WTC11 (cell line): Measurements from ENCODE around the gene FAR2. TPM values are rescaled to one million over a fixed set of nuclear protein-coding genes. Genes with fewer than 3 reads are reported as not detected.

ENCODE experiments used
- ATAC-seq: fragments of 200-7000 bp; cut with Tn5 transposase; 2 replicates; pipeline ENCODE4 v1.10.0; 2021; ENCODE audit warnings: mild to moderate bottlenecking, moderate library complexity
- CTCF ChIA-PET: fragments of 300-600 bp; sonication (Branson Sonifier 250); formaldehyde crosslinking; loops from one replicate; lab custom pipeline; 2021; ENCODE audit warnings: antibody characterized with exemption; lab: Charles Lee
- POLR2A ChIA-PET: fragments of 350-600 bp; sonication (Branson Sonifier 250); formaldehyde crosslinking; loops from one replicate; lab custom pipeline; 2021; ENCODE audit warnings: antibody characterized with exemption; lab: Charles Lee
- DNase-seq: peaks from one replicate; pipeline ENCODE4 v3.0.0; 2021; ENCODE audit warnings: low spot score
- H3K27ac Mint-ChIP-seq: 2 replicates; pipeline ENCODE4 v1.8.0; 2021; ENCODE audit warnings: mixed read lengths
- H3K27me3 Mint-ChIP-seq: 2 replicates; pipeline ENCODE4 v1.8.0; 2021; ENCODE audit warnings: low read depth, mild to moderate bottlenecking, moderate library complexity, mixed read lengths
- H3K36me3 Mint-ChIP-seq: 2 replicates; pipeline ENCODE4 v1.8.0; 2021; ENCODE audit warnings: mixed read lengths
- H3K4me1 Mint-ChIP-seq: 2 replicates; pipeline ENCODE4 v1.8.0; 2022; ENCODE audit warnings: mixed read lengths
- H3K4me3 Mint-ChIP-seq: 2 replicates; pipeline ENCODE4 v1.8.0; 2021; ENCODE audit warnings: mild to moderate bottlenecking, moderate library complexity, mixed read lengths
- H3K9me3 Mint-ChIP-seq: 2 replicates; pipeline ENCODE4 v1.8.0; 2021; ENCODE audit warnings: mixed read lengths
- E2F4 ChIP-seq: sonication (generic); formaldehyde crosslinking; IDR thresholded peaks from 2 replicates; pipeline ENCODE4 v1.8.1; 2022; ENCODE audit warnings: low read depth, mild to moderate bottlenecking, moderate library complexity, missing genetic modification reagents, borderline replicate concordance
- ETV6 ChIP-seq: sonication (generic); formaldehyde crosslinking; IDR thresholded peaks from 2 replicates; pipeline ENCODE4 v1.8.1; 2022; ENCODE audit warnings: mild to moderate bottlenecking, missing genetic modification reagents
- GRHL2 ChIP-seq: fragments of 250-450 bp; sonication (Bioruptor Pico); IDR thresholded peaks from 2 replicates; pipeline ENCODE4 v1.8.0; 2022; ENCODE audit warnings: mild to moderate bottlenecking, moderate library complexity; ENCODE audit not compliant: insufficient replicate concordance, severe bottlenecking
- MXD4 ChIP-seq: fragments of 250-450 bp; sonication (Bioruptor Pico); IDR thresholded peaks from 2 replicates; pipeline ENCODE4 v1.8.0; 2021; ENCODE audit warnings: mild to moderate bottlenecking, moderate library complexity, borderline replicate concordance
- NFE2L1 ChIP-seq: sonication (generic); formaldehyde crosslinking; IDR thresholded peaks from 2 replicates; pipeline ENCODE4 v1.8.1; 2023; ENCODE audit warnings: missing genetic modification reagents
- NFYB ChIP-seq: sonication (generic); formaldehyde crosslinking; conservative IDR thresholded peaks from 2 replicates; pipeline ENCODE4 v1.8.0; 2022; ENCODE audit warnings: low read depth, missing genetic modification reagents
- NR1H2 ChIP-seq: sonication (generic); formaldehyde crosslinking; IDR thresholded peaks from 2 replicates; pipeline ENCODE4 v1.9.0; 2021; ENCODE audit warnings: mild to moderate bottlenecking, moderate library complexity, missing genetic modification reagents
- PREB ChIP-seq: sonication (generic); formaldehyde crosslinking; IDR thresholded peaks from 2 replicates; pipeline ENCODE4 v1.8.1; 2022; ENCODE audit warnings: mild to moderate bottlenecking, missing genetic modification reagents, moderate library complexity, borderline replicate concordance
- SMAD4 ChIP-seq: sonication (generic); formaldehyde crosslinking; IDR thresholded peaks from 2 replicates; pipeline ENCODE4 v1.8.0; 2022; ENCODE audit warnings: mild to moderate bottlenecking, missing genetic modification reagents
- SP1 ChIP-seq: sonication (generic); formaldehyde crosslinking; conservative IDR thresholded peaks from 2 replicates; pipeline ENCODE4 v1.8.1; 2022; ENCODE audit warnings: missing genetic modification reagents
- ZNF121 ChIP-seq: sonication (generic); formaldehyde crosslinking; IDR thresholded peaks from 2 replicates; pipeline ENCODE4 v1.8.0; 2023; ENCODE audit warnings: missing genetic modification reagents
- ZNF138 ChIP-seq: sonication (generic); formaldehyde crosslinking; conservative IDR thresholded peaks from 2 replicates; pipeline ENCODE4 v1.8.1; 2022; ENCODE audit warnings: mild to moderate bottlenecking, moderate library complexity, missing genetic modification reagents
- ZNF317 ChIP-seq: sonication (generic); formaldehyde crosslinking; IDR thresholded peaks from 2 replicates; pipeline ENCODE4 v1.8.1; 2023; ENCODE audit warnings: low read depth, mild to moderate bottlenecking, moderate library complexity, missing genetic modification reagents, borderline replicate concordance
- ZNF416 ChIP-seq: fragments of 250-450 bp; sonication (Bioruptor Pico); IDR thresholded peaks from 2 replicates; pipeline ENCODE4 v1.9.0; 2021; ENCODE audit warnings: mild to moderate bottlenecking, inconsistent platforms
- ZNF423 ChIP-seq: fragments of 250-450 bp; sonication (Bioruptor Pico); IDR thresholded peaks from 2 replicates; pipeline ENCODE4 v2.1.2; 2022; ENCODE audit warnings: mild to moderate bottlenecking, moderate library complexity
- total RNA-seq: library from RNA; stranded (reverse); gene quantifications from 3 replicates; pipeline ENCODE4 v1.2.3, GENCODE V29; 2021
- TF ChIP-seq, protein P1 (sequence below): fragments of 250-450 bp; sonication (Bioruptor Pico); IDR thresholded peaks from 2 replicates; pipeline ENCODE4 v1.9.0; 2021; ENCODE audit warnings: mild to moderate bottlenecking
- TF ChIP-seq, protein P2 (sequence below): sonication (generic); formaldehyde crosslinking; conservative IDR thresholded peaks from 2 replicates; pipeline ENCODE4 v1.8.1; 2023; ENCODE audit warnings: mild to moderate bottlenecking, low read depth, missing genetic modification reagents, moderate library complexity
- TF ChIP-seq, protein P3 (sequence below): sonication (generic); formaldehyde crosslinking; IDR thresholded peaks from 2 replicates; pipeline ENCODE4 v1.8.1; 2022; ENCODE audit warnings: mild to moderate bottlenecking, moderate library complexity, missing genetic modification reagents

The FAR2 gene
- total RNA-seq, 1 experiment from 2014 or later: 20.0 TPM

- DNase-seq (no peak), ATAC-seq (no peak)
- H3K4me3 Mint-ChIP-seq: no peak overlapping the region
- ChIA-PET POLR2A (no interaction called here), CTCF (no interaction called here)
- H3K27me3 Mint-ChIP-seq: no peaks in the 10 kb centered on the region
- H3K27ac Mint-ChIP-seq: no peak overlapping the region
- TF ChIP-seq PREB (CRISPR knock-in tag) (no peak), SP1 (CRISPR knock-in tag) (no peak), GRHL2 (no peak), NFE2L1 (CRISPR knock-in tag) (no peak), ZNF416 (CRISPR knock-in tag) (no peak)
- peaks cover 14% of the 10 kb centered on the region for H3K4me1 Mint-ChIP-seq
- no peaks in the 10 kb centered on the region; the same call in 1 of the 2 replicates for H3K9me3 Mint-ChIP-seq
- H3K36me3 Mint-ChIP-seq: no peaks in the 10 kb centered on the region
Observed at GRCh38 chr12:29160230-29160629, 11.2 kb downstream of the FAR2 start.

DNA sequence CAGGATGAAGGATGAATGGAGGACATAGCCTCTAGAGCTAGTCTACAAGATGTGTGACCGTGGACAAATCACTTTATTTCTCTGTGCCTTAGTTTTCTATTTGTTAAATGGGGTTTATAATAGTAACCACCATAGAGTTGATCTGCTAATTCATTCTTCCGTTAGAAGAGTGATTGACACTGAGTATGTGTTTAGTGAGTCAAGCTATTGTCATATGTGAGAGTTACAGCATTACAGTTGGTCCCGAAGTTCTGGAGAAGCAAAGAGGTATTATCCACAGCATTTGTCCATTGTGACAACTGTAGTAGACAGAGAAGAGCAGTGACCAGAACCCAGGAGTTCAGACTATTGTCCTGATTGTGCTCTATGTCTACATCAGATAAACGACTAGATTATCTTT, 14.1 kb downstream of the FAR2 start:
- Mint-ChIP-seq H3K4me1 (peaks cover 14% of the 10 kb centered on the region), H3K4me3 (no peak overlapping the region), H3K27ac (no peak overlapping the region), H3K36me3 (peaks cover 3% of the 10 kb centered on the region; the same call in 1 of the 2 replicates), H3K9me3 (peaks cover under 1% of the 10 kb centered on the region; the same call in 1 of the 2 replicates), H3K27me3 (peaks cover 4% of the 10 kb centered on the region; the same call in 1 of the 2 replicates)
- no peak for ATAC-seq
- TF ChIP-seq ZNF423 (no peak), NFE2L1 (CRISPR knock-in tag) (no peak)
- CTCF ChIA-PET: no interaction called here
- POLR2A ChIA-PET: no interaction called here
- no peak for DNase-seq

- Mint-ChIP-seq H3K4me1 (peaks cover 9% of the 10 kb centered on the region; the same call in 1 of the 2 replicates), H3K27ac (no peak overlapping the region), H3K27me3 (peaks cover 7% of the 10 kb centered on the region), H3K4me3 (no peak overlapping the region), H3K36me3 (peaks cover 18% of the 10 kb centered on the region), H3K9me3 (peaks cover 9% of the 10 kb centered on the region)
- DNase-seq (no peak), ATAC-seq (no peak)
- TF ChIP-seq, protein P1, sequence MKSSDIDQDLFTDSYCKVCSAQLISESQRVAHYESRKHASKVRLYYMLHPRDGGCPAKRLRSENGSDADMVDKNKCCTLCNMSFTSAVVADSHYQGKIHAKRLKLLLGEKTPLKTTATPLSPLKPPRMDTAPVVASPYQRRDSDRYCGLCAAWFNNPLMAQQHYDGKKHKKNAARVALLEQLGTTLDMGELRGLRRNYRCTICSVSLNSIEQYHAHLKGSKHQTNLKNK (CRISPR knock-in tag): no peak
- TF ChIP-seq E2F4 (no peak), ZNF121 (CRISPR knock-in tag) (no peak), ZNF138 (CRISPR knock-in tag) (no peak), NR1H2 (CRISPR knock-in tag) (no peak), SMAD4 (CRISPR knock-in tag) (no peak), MXD4 (CRISPR knock-in tag) (no peak), ZNF317 (CRISPR knock-in tag) (no peak), NFYB (CRISPR knock-in tag) (no peak), ETV6 (CRISPR knock-in tag) (no peak)
- TF ChIP-seq, protein P2, sequence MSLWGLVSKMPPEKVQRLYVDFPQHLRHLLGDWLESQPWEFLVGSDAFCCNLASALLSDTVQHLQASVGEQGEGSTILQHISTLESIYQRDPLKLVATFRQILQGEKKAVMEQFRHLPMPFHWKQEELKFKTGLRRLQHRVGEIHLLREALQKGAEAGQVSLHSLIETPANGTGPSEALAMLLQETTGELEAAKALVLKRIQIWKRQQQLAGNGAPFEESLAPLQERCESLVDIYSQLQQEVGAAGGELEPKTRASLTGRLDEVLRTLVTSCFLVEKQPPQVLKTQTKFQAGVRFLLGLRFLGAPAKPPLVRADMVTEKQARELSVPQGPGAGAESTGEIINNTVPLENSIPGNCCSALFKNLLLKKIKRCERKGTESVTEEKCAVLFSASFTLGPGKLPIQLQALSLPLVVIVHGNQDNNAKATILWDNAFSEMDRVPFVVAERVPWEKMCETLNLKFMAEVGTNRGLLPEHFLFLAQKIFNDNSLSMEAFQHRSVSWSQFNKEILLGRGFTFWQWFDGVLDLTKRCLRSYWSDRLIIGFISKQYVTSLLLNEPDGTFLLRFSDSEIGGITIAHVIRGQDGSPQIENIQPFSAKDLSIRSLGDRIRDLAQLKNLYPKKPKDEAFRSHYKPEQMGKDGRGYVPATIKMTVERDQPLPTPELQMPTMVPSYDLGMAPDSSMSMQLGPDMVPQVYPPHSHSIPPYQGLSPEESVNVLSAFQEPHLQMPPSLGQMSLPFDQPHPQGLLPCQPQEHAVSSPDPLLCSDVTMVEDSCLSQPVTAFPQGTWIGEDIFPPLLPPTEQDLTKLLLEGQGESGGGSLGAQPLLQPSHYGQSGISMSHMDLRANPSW (CRISPR knock-in tag): no peak
- TF ChIP-seq, protein P3, sequence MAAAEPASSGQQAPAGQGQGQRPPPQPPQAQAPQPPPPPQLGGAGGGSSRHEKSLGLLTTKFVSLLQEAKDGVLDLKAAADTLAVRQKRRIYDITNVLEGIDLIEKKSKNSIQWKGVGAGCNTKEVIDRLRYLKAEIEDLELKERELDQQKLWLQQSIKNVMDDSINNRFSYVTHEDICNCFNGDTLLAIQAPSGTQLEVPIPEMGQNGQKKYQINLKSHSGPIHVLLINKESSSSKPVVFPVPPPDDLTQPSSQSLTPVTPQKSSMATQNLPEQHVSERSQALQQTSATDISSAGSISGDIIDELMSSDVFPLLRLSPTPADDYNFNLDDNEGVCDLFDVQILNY: no peak
- CTCF ChIA-PET: no interaction called here
- POLR2A ChIA-PET: interaction anchor here (0.5 kb wide), 1 partner anchor 16 kb away, joined by 3 read pairs; no protein-coding TSS in a partner anchor
Observed at GRCh38 chr12:29164477-29165393, 15.7 kb downstream of the FAR2 start.
